CD4-positive, CD25-positive, alpha-beta regulatory T cell (primary cell): Measurements from ENCODE around the gene MSI2. TPM values are rescaled to one million over a fixed set of nuclear protein-coding genes. Genes with fewer than 3 reads are reported as not detected.
"Not testable (repeated sequence)": the region's sequence is repeated elsewhere in the genome, so short reads cannot be mapped to it uniquely, and the experiment has no call there.

ENCODE experiments used
- ATAC-seq, 2 donors: fragments of 150-1000 bp; cut with Tn5 transposase; one replicate each; pipeline ENCODE4 v1.10.0; 2021; ENCODE audit warnings: low read depth in 2 of 2, moderate number of reproducible peaks in 2 of 2, moderate library complexity in 1 of 2
- DNase-seq, 3 donors: peaks; one replicate each; pipeline versions ENCODE4 v3.0.0 to v3.0.0-alpha.2; 2012 to 2022; ENCODE audit warnings: mixed read lengths in 1 of 3
- H3K27ac ChIP-seq: one replicate; pipeline ENCODE4 v1.7.0; 2013; ENCODE audit warnings: mild to moderate bottlenecking, low read length; ENCODE audit not compliant: insufficient read depth, poor library complexity, severe bottlenecking
- H3K27me3 ChIP-seq: one replicate; pipeline ENCODE4 v1.7.0; 2013; ENCODE audit warnings: low read length; ENCODE audit not compliant: control insufficient read depth, insufficient read depth
- H3K36me3 ChIP-seq: one replicate; pipeline ENCODE4 v1.7.0; 2013; ENCODE audit warnings: mild to moderate bottlenecking, low read length, moderate library complexity; ENCODE audit not compliant: control insufficient read depth, insufficient read depth
- H3K4me1 ChIP-seq: 2 replicates; pipeline ENCODE4 v1.7.0; 2013; ENCODE audit warnings: mild to moderate bottlenecking, low read length; ENCODE audit not compliant: insufficient read depth, control insufficient read depth, poor library complexity, severe bottlenecking
- H3K4me3 ChIP-seq: one replicate; pipeline ENCODE4 v1.7.0; 2013; ENCODE audit warnings: low read depth, mild to moderate bottlenecking, low read length, moderate library complexity
- H3K9me3 ChIP-seq, 2 experiments: 1 replicate in 1 of 2; 2 replicates in 1 of 2; pipeline ENCODE4 v1.7.0; 2013; ENCODE audit warnings: low read length in 2 of 2, mild to moderate bottlenecking in 1 of 2, moderate library complexity in 1 of 2; ENCODE audit not compliant: control insufficient read depth in 2 of 2
- H3K27ac Mint-ChIP-seq, 3 donors: one replicate each; pipeline ENCODE4 v1.8.0; 2020 to 2022; ENCODE audit warnings: mild to moderate bottlenecking in 3 of 3, mixed read lengths in 3 of 3, moderate library complexity in 2 of 3
- H3K27me3 Mint-ChIP-seq: one replicate; pipeline ENCODE4 v1.8.0; 2022; ENCODE audit warnings: mild to moderate bottlenecking, mixed read lengths
- H3K36me3 Mint-ChIP-seq: one replicate; pipeline ENCODE4 v1.8.0; 2020; ENCODE audit warnings: mixed read lengths
- H3K4me1 Mint-ChIP-seq, 4 donors: one replicate each; pipeline ENCODE4 v1.8.0; 2020 to 2022; ENCODE audit warnings: mixed read lengths in 4 of 4, mild to moderate bottlenecking in 1 of 4
- H3K4me3 Mint-ChIP-seq, 4 donors: one replicate each; pipeline ENCODE4 v1.8.0; 2020 to 2022; ENCODE audit warnings: mild to moderate bottlenecking in 4 of 4, mixed read lengths in 4 of 4, moderate library complexity in 3 of 4
- H3K9me3 Mint-ChIP-seq, 7 donors: one replicate each; pipeline ENCODE4 v1.8.0; 2020 to 2022; ENCODE audit warnings: mixed read lengths in 7 of 7, mild to moderate bottlenecking in 3 of 7, moderate library complexity in 2 of 7
- polyA plus RNA-seq, 4 donors: library from polyadenylated mRNA; unstranded; fragments of 300-500 nt; fragmentation: Illumina TruSeq; gene quantifications; one replicate each; pipeline ENCODE4 v1.2.3, GENCODE V29; 2021
- total RNA-seq: library from RNA; stranded (reverse); gene quantifications from one replicate; pipeline ENCODE4 v1.2.3, GENCODE V29; 2022

The MSI2 gene
- total and polyA plus RNA-seq, 5 donors from 2014 or later: 3.2 to 177 (median 3.4) TPM

DNA sequence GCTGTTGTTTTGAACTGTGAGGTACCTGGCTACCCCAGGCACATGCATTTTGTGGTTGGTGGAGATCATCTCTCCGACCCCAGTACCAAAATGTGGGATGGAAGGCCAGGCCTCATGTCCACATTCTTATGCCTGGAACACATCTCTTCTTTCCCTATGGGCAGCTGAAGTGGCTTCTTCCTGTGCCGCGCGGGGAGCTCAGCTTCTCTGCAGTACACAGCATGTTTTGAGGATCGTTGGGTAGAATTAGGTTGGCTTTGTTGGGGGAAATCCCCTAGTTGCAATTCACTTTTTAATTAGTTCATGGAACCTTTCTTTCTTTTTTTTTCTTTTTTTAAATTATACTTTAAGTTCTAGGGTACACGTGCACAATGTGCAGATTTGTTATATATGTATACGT, 242.1 kb downstream of the MSI2 start:
- no peaks in the 10 kb centered on the region for H3K27me3 Mint-ChIP-seq

DNA sequence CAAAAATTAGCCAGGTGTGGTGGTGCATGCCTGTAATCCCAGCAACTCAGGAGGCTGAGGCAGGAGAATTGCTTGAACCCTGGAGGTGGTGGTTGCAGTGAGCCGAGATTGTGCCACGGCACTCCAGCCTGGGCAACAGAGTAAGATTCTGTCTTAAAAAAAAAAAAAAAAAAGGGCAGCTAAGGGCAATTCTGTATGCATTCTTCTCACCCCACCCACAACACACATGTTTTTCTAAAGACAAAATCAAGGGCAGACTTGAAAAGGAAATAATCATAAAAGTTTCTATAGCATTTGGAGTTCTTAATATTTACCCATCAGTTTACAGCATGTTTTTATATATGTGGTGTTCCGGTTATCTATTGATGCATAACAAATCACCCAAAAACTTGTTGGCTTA, 242.9 kb downstream of the MSI2 start:
- H3K27ac ChIP-seq, H3K36me3 Mint-ChIP-seq, ATAC-seq, H3K36me3 ChIP-seq, DNase-seq, H3K27me3 ChIP-seq, H3K9me3 ChIP-seq, H3K9me3 Mint-ChIP-seq, H3K27me3 Mint-ChIP-seq, H3K4me3 ChIP-seq: not testable (repeated sequence)
- H3K4me1 Mint-ChIP-seq: peaks cover 20 to 79% (median 60%) of the 10 kb centered on the region in 4 donors
- peak overlapping the region in 2 of 3 donors; percentile 55 to 80 for H3K27ac Mint-ChIP-seq
- peak overlapping the region in 3 of 4 donors; percentile 66 to 72 (median 70) for H3K4me3 Mint-ChIP-seq
- peaks cover 14% of the 10 kb centered on the region for H3K4me1 ChIP-seq

More for the DNA sequence above, 242.1 kb downstream of the MSI2 start:
- Histone ChIP-seq H3K27ac (no peak overlapping the region), H3K4me1 (peaks cover 14% of the 10 kb centered on the region), H3K4me3 (peak overlapping the region; percentile 32), H3K36me3 (no peaks in the 10 kb centered on the region), H3K27me3 (no peaks in the 10 kb centered on the region), H3K9me3 (no peaks in the 10 kb centered on the region)
- Mint-ChIP-seq H3K4me3 (peak overlapping the region in 3 of 4 donors; percentile 59 to 73 (median 72)), H3K4me1 (peaks cover 19 to 79% (median 60%) of the 10 kb centered on the region in 4 donors), H3K36me3 (peaks cover 8% of the 10 kb centered on the region), H3K27ac (peak overlapping the region in 2 of 3 donors; percentile 72 to 87), H3K9me3 (peaks cover 0 to 2% (median 0%) of the 10 kb centered on the region in 7 donors)
- ATAC-seq: peak in 1 of 2 donors; percentile 50
- peak in 2 of 3 donors; percentile 9 to 30 for DNase-seq

DNA sequence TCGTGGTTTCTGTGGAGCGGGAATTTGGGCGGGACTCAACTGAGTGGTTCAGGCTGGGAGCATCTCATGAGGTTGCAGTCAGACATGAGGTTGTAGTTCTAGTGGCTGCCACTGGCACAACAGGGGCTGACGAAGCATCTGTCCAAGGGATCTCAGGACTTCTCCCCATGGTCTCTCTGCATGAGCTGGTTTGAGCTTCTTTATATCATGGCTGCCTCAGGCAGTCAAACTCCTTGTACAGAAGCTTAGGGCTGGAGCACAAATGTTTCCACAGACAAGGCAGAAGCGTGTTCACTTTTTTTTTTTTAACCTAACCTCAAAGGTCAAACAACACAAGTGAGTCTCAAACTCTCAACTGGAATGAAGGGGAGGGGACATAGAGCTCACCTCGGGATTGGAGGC, 243.3 kb downstream of the MSI2 start:
- Mint-ChIP-seq H3K27ac (peak overlapping the region in 2 of 3 donors; percentile 55 to 80), H3K4me1 (peaks cover 20 to 76% (median 60%) of the 10 kb centered on the region in 4 donors), H3K36me3 (peaks cover 8% of the 10 kb centered on the region), H3K27me3 (no peaks in the 10 kb centered on the region), H3K9me3 (peaks cover 0 to 2% (median 0%) of the 10 kb centered on the region in 7 donors), H3K4me3 (peak overlapping the region in 3 of 4 donors; percentile 1 to 70 (median 66))
- Histone ChIP-seq H3K4me1 (peaks cover 14% of the 10 kb centered on the region), H3K36me3 (no peaks in the 10 kb centered on the region), H3K27ac (no peak overlapping the region), H3K9me3 (no peaks in the 10 kb centered on the region), H3K4me3 (no peak overlapping the region), H3K27me3 (no peaks in the 10 kb centered on the region)
- ATAC-seq (no peak), DNase-seq (no peak)

DNA sequence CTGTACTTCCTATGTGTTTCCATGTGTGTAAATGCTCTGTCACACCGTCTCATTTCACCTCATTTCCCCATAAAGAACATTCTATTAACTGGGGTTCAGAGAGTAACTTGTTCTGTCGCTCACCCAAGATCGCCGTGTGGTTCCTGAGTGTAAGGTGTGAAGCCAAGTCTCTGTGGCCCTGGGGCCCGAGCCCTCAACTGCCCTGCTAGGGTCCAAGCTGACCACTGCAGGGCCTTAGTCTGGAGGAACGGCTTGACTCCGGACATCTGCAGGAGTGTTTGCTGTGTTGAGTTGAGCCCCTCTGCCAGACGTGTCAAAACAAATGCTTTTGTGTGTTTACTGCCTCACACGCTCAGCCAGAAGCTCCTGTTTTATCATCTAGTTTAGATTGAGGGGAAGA, 244.7 kb downstream of the MSI2 start:
- no peak overlapping the region for H3K4me3 ChIP-seq
- Mint-ChIP-seq H3K4me1 (peaks cover 20 to 66% (median 51%) of the 10 kb centered on the region in 4 donors), H3K36me3 (peaks cover 8% of the 10 kb centered on the region)

DNA sequence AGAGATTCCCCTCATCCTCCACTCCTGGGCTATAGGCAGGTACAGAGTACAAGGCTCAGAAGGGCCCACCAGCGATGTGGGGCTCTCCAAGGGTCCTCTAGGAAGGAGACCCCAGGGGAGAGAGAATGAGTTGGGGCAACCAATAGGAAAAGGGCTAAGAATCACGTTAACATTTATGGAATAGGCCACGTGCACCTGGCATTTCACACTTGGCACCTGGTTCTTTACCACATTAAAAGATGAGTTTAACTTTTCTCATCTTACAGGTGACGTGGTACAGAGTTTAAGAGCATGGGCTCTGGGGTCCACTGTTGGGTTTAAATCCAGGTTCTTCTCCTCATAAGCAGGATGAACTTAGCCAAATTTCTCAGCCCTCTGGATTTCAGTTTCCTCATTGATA, 245.7 kb downstream of the MSI2 start:
- no peaks in the 10 kb centered on the region for H3K27me3 Mint-ChIP-seq
- no peak for ATAC-seq
- H3K9me3 ChIP-seq: no peaks in the 10 kb centered on the region
- no peak for DNase-seq
- H3K4me3 ChIP-seq: no peak overlapping the region
- no peak overlapping the region for H3K4me3 Mint-ChIP-seq
- no peaks in the 10 kb centered on the region for H3K27me3 ChIP-seq
- H3K27ac ChIP-seq: no peak overlapping the region
- no peak overlapping the region for H3K27ac Mint-ChIP-seq
- no peaks in the 10 kb centered on the region for H3K36me3 ChIP-seq
- H3K9me3 Mint-ChIP-seq: peaks cover 0 to 2% (median 0%) of the 10 kb centered on the region in 7 donors
- peaks cover 14% of the 10 kb centered on the region for H3K4me1 ChIP-seq
- H3K4me1 Mint-ChIP-seq: peaks cover 20 to 55% (median 46%) of the 10 kb centered on the region in 4 donors
- H3K36me3 Mint-ChIP-seq: peaks cover 8% of the 10 kb centered on the region

More for the DNA sequence above, 244.7 kb downstream of the MSI2 start:
- Histone ChIP-seq H3K36me3 (no peaks in the 10 kb centered on the region), H3K27me3 (no peaks in the 10 kb centered on the region), H3K4me1 (peaks cover 14% of the 10 kb centered on the region), H3K27ac (no peak overlapping the region), H3K9me3 (no peaks in the 10 kb centered on the region)
- Mint-ChIP-seq H3K9me3 (peaks cover 0 to 2% (median 0%) of the 10 kb centered on the region in 7 donors), H3K27ac (peak overlapping the region in 1 of 3 donors; percentile 38), H3K4me3 (no peak overlapping the region), H3K27me3 (no peaks in the 10 kb centered on the region)
- DNase-seq: no peak
- no peak for ATAC-seq

DNA sequence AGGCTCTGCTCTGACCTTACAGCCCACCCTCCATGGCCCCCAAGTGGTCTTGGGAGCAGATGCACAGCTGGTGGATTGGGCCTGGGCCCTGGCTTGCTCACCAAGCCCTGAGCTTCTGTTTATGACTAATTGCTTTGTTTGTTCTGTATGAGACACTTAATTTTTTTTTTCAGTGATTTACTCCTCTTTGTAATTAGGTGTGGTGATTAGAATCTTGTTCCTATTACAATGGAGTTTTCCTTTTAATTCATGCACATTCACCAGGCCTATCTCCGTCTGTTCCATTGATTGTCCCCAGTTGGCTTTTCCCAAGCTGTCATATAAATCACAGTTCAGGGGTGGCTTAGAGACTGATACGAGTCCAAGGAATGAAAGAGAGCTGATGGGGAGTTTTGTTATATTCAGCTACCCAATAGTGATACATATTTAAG, 246.5 kb downstream of the MSI2 start:
- peaks cover 0 to 2% (median 0%) of the 10 kb centered on the region in 7 donors for H3K9me3 Mint-ChIP-seq
- H3K4me1 Mint-ChIP-seq: peaks cover 18 to 47% (median 38%) of the 10 kb centered on the region in 4 donors
- Histone ChIP-seq H3K4me1 (peaks cover 11% of the 10 kb centered on the region), H3K27me3 (no peaks in the 10 kb centered on the region), H3K27ac (no peak overlapping the region), H3K4me3 (no peak overlapping the region), H3K36me3 (no peaks in the 10 kb centered on the region), H3K9me3 (no peaks in the 10 kb centered on the region)
- H3K4me3 Mint-ChIP-seq: no peak overlapping the region
- no peaks in the 10 kb centered on the region for H3K27me3 Mint-ChIP-seq
- H3K36me3 Mint-ChIP-seq: peaks cover 8% of the 10 kb centered on the region
- DNase-seq (no peak), ATAC-seq (no peak)
- H3K27ac Mint-ChIP-seq: no peak overlapping the region

DNA sequence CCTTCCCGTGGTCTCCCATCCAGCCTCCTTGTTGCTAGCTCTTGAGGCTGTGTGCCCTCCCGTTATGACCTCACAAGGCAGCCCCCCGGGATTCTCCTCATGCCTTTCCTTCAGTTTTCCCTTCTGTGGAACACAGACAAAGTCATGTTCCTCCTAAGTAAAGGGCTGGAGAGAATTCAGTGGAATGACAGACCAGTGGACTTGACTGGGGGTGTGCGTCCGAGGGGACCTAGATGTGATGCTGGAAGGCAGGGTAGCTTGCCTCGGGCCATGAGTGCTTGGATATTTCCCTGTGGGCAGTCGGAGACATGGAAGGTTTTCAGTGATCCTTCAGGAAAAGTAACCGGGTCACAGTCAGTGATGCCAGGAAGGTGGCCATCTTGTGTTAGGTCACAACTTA, 247.9 kb downstream of the MSI2 start:
- H3K27ac Mint-ChIP-seq: peak overlapping the region; percentile 48 to 87 (median 52)
- no peak overlapping the region for H3K27ac ChIP-seq

More for the DNA sequence above, 247.9 kb downstream of the MSI2 start:
- Mint-ChIP-seq H3K4me1 (peaks cover 11 to 44% (median 40%) of the 10 kb centered on the region in 4 donors), H3K27me3 (no peaks in the 10 kb centered on the region), H3K9me3 (peaks cover 0 to 2% (median 0%) of the 10 kb centered on the region in 7 donors), H3K36me3 (peaks cover 17% of the 10 kb centered on the region), H3K4me3 (no peak overlapping the region)
- peaks cover under 1% of the 10 kb centered on the region for H3K4me1 ChIP-seq
- H3K27me3 ChIP-seq: no peaks in the 10 kb centered on the region
- DNase-seq (no peak), ATAC-seq (no peak)
- H3K9me3 ChIP-seq: no peaks in the 10 kb centered on the region
- no peaks in the 10 kb centered on the region for H3K36me3 ChIP-seq
- no peak overlapping the region for H3K4me3 ChIP-seq
